ENCODE results near the gene SPOP.

DNA sequence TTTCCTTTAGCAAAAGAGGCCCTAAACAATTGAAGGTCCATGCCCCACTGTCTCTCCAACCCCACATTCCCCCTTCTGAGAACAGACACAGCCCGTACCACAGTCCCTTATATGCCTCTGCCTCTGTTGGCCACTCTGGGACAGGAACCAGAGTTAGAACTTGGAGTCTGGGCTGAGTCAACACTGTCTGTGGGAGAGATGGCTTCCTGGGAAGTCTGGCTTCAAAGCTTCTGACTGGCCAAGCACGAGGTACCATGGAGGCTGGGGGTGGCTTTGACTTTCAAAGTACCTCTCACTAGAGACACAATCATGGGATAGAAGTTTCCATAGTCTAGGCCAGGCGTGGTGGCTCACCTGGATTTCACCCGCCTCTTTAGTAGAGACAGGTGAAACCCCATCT is 14.9 kb upstream of the SPOP start:
- TF ChIP-seq, protein P1, sequence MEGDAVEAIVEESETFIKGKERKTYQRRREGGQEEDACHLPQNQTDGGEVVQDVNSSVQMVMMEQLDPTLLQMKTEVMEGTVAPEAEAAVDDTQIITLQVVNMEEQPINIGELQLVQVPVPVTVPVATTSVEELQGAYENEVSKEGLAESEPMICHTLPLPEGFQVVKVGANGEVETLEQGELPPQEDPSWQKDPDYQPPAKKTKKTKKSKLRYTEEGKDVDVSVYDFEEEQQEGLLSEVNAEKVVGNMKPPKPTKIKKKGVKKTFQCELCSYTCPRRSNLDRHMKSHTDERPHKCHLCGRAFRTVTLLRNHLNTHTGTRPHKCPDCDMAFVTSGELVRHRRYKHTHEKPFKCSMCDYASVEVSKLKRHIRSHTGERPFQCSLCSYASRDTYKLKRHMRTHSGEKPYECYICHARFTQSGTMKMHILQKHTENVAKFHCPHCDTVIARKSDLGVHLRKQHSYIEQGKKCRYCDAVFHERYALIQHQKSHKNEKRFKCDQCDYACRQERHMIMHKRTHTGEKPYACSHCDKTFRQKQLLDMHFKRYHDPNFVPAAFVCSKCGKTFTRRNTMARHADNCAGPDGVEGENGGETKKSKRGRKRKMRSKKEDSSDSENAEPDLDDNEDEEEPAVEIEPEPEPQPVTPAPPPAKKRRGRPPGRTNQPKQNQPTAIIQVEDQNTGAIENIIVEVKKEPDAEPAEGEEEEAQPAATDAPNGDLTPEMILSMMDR (IDR thresholded peaks at IDR 0.05; ENCODE audit: insufficient read depth, low read length, poor library complexity, severe bottlenecking), result no peak
- no peak for TF ChIP-seq EZH2phosphoT487 (conservative IDR thresholded peaks at IDR 0.05; ENCODE audit: low read length)

All from SU-DHL-6 (cell line).